ENCODE measurements around the gene PCYOX1L.

Gene PCYOX1L

DNA sequence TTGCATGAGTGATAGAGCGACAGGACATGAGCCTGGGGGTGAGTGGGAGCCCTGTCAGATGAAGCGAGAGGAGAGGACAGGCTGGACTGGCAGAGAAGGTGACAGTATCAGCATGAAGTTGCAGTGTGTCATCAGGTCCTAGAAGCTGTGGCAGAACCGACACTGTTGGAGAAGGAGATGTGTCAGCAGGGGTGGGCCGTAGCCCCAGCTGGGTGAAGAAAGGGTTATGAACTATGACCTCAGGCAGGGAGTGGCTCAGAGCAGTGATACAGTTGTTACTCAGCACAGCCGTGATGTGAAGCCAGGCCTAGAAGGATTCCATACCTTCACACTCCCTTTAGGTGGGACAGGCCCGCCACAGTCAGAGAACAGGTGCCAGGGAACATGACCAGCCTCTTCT lies 7.6 kb downstream of the PCYOX1L start:
- DNase-seq: no peak
- Mint-ChIP-seq H3K27ac (peak overlapping the region in 1 of 2 donors; percentile 1), H3K9me3 (no peaks in the 10 kb centered on the region), H3K4me1 (ENCODE audit: low read depth in 2 of 2) (peaks cover 15 to 18% of the 10 kb centered on the region in 2 donors), H3K4me3 (no peak overlapping the region), H3K27me3 (no peaks in the 10 kb centered on the region), H3K36me3 (ENCODE audit: insufficient read depth) (peaks cover 2% of the 10 kb centered on the region)
- ATAC-seq (replicated peaks): no peak

- no peak overlapping the region for H3K4me3 Mint-ChIP-seq
- DNase-seq (no peak), ATAC-seq (replicated peaks) (no peak)
- no peak overlapping the region for H3K27ac Mint-ChIP-seq
- H3K4me1 Mint-ChIP-seq (ENCODE audit: low read depth in 2 of 2): peaks cover 9 to 14% of the 10 kb centered on the region in 2 donors
- no peaks in the 10 kb centered on the region for H3K27me3 Mint-ChIP-seq
- H3K36me3 Mint-ChIP-seq (ENCODE audit: insufficient read depth): peaks cover 2% of the 10 kb centered on the region
- no peaks in the 10 kb centered on the region for H3K9me3 Mint-ChIP-seq
Observed at GRCh38 chr5:149366169-149366729, 8.4 kb downstream of the PCYOX1L start.

- ATAC-seq (replicated peaks) (peak; percentile 71), DNase-seq (peak; percentile 42 to 49 (median 48))
- Mint-ChIP-seq H3K4me3 (no peak overlapping the region), H3K9me3 (no peaks in the 10 kb centered on the region), H3K36me3 (ENCODE audit: insufficient read depth) (peaks cover 2% of the 10 kb centered on the region), H3K27ac (peak overlapping the region in 1 of 2 donors; percentile 31), H3K27me3 (no peaks in the 10 kb centered on the region), H3K4me1 (ENCODE audit: low read depth in 2 of 2) (peaks cover 9 to 17% of the 10 kb centered on the region in 2 donors)
Observed at GRCh38 chr5:149367249-149367971, 9.6 kb downstream of the PCYOX1L start.

DNA sequence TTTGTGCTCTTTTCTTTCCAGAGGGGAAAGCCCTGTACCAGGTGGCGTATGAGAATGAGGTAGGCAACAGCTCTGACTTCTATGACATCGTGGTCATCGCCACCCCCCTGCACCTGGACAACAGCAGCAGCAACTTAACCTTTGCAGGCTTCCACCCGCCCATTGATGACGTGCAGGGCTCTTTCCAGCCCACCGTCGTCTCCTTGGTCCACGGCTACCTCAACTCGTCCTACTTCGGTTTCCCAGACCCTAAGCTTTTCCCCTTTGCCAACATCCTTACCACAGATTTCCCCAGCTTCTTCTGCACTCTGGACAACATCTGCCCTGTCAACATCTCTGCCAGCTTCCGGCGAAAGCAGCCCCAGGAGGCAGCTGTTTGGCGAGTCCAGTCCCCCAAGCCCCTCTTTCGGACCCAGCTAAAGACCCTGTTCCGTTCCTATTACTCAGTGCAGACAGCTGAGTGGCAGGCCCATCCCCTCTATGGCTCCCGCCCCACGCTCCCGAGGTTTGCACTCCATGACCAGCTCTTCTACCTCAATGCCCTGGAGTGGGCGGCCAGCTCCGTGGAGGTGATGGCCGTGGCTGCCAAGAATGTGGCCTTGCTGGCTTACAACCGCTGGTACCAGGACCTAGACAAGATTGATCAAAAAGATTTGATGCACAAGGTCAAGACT lies 10.3 kb downstream of the PCYOX1L start:
- Mint-ChIP-seq H3K27me3 (no peaks in the 10 kb centered on the region), H3K4me1 (ENCODE audit: low read depth in 2 of 2) (peaks cover 9 to 14% of the 10 kb centered on the region in 2 donors), H3K9me3 (no peaks in the 10 kb centered on the region), H3K27ac (peak overlapping the region in 1 of 2 donors; percentile 46), H3K4me3 (no peak overlapping the region), H3K36me3 (ENCODE audit: insufficient read depth) (peaks cover 2% of the 10 kb centered on the region)
- DNase-seq: no peak
- no peak for ATAC-seq (replicated peaks)

- ATAC-seq (replicated peaks) (no peak), DNase-seq (no peak)
- Mint-ChIP-seq H3K9me3 (no peaks in the 10 kb centered on the region), H3K4me3 (no peak overlapping the region), H3K4me1 (ENCODE audit: low read depth in 2 of 2) (peaks cover 9 to 14% of the 10 kb centered on the region in 2 donors), H3K27ac (no peak overlapping the region), H3K27me3 (no peaks in the 10 kb centered on the region), H3K36me3 (ENCODE audit: insufficient read depth) (no peaks in the 10 kb centered on the region)
Observed at GRCh38 chr5:149370878-149371277, 13.0 kb downstream of the PCYOX1L start.

GRCh38 chr5:149371296-149371962 lies 13.6 kb downstream of the PCYOX1L start:
- Mint-ChIP-seq H3K4me3 (no peak overlapping the region), H3K4me1 (ENCODE audit: low read depth in 2 of 2) (peaks cover 9 to 14% of the 10 kb centered on the region in 2 donors), H3K27me3 (no peaks in the 10 kb centered on the region), H3K9me3 (no peaks in the 10 kb centered on the region), H3K36me3 (ENCODE audit: insufficient read depth) (no peaks in the 10 kb centered on the region), H3K27ac (no peak overlapping the region)
- DNase-seq (peak; percentile 62 to 65 (median 64)), ATAC-seq (replicated peaks) (peak; percentile 94)

- no peaks in the 10 kb centered on the region for H3K9me3 Mint-ChIP-seq
- H3K4me3 Mint-ChIP-seq: no peak overlapping the region
- peaks cover 2 to 12% of the 10 kb centered on the region in 2 donors for H3K4me1 Mint-ChIP-seq (ENCODE audit: low read depth in 2 of 2)
- no peak overlapping the region for H3K27ac Mint-ChIP-seq
- no peak for DNase-seq
- no peaks in the 10 kb centered on the region for H3K27me3 Mint-ChIP-seq
- no peak for ATAC-seq (replicated peaks)
- H3K36me3 Mint-ChIP-seq (ENCODE audit: insufficient read depth): no peaks in the 10 kb centered on the region
Observed at GRCh38 chr5:149372076-149372795, 14.4 kb downstream of the PCYOX1L start.

DNA sequence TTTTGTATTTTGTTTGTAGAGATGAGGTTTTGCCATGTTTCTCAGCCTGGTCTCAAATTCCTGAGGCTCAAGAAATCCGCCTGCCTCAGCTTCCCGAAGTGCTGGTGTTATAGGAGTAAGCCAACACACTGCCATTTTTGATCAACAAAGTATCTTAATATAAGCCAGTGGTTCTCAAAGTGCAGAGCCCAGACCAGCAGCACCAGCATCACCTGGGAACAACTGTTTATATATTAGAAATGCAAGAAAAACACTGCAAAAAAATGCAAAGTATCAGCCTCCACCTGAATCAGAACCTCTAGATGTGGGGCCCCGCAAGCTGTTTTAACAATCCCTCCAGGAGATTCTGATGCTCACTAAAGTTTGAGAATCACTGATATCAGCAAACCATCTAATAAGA lies 15.1 kb downstream of the PCYOX1L start:
- no peak for ATAC-seq (replicated peaks)
- H3K36me3 Mint-ChIP-seq (ENCODE audit: insufficient read depth): no peaks in the 10 kb centered on the region
- no peak overlapping the region for H3K4me3 Mint-ChIP-seq
- peaks cover 0 to under 1% of the 10 kb centered on the region in 2 donors for H3K27me3 Mint-ChIP-seq
- no peak for DNase-seq
- no peak overlapping the region for H3K27ac Mint-ChIP-seq
- peaks cover 0 to 8% of the 10 kb centered on the region in 2 donors for H3K4me1 Mint-ChIP-seq (ENCODE audit: low read depth in 2 of 2)
- no peaks in the 10 kb centered on the region for H3K9me3 Mint-ChIP-seq

GRCh38 chr5:149374303-149374702 lies 16.5 kb downstream of the PCYOX1L start:
- H3K4me1 Mint-ChIP-seq (ENCODE audit: low read depth in 2 of 2): peaks cover 0 to 4% of the 10 kb centered on the region in 2 donors
- peaks cover 0 to 14% of the 10 kb centered on the region in 2 donors for H3K27me3 Mint-ChIP-seq
- DNase-seq: no peak
- no peaks in the 10 kb centered on the region for H3K36me3 Mint-ChIP-seq (ENCODE audit: insufficient read depth)
- H3K9me3 Mint-ChIP-seq: no peaks in the 10 kb centered on the region
- no peak for ATAC-seq (replicated peaks)
- H3K27ac Mint-ChIP-seq: no peak overlapping the region
- no peak overlapping the region for H3K4me3 Mint-ChIP-seq

- Mint-ChIP-seq H3K27me3 (peaks cover 0 to 15% of the 10 kb centered on the region in 2 donors), H3K27ac (no peak overlapping the region), H3K9me3 (no peaks in the 10 kb centered on the region), H3K4me3 (no peak overlapping the region), H3K36me3 (ENCODE audit: insufficient read depth) (no peaks in the 10 kb centered on the region), H3K4me1 (ENCODE audit: low read depth in 2 of 2) (peaks cover 0 to 4% of the 10 kb centered on the region in 2 donors)
- ATAC-seq (replicated peaks): no peak
- DNase-seq: no peak
Observed at GRCh38 chr5:149374801-149375200, 17.0 kb downstream of the PCYOX1L start.

DNA sequence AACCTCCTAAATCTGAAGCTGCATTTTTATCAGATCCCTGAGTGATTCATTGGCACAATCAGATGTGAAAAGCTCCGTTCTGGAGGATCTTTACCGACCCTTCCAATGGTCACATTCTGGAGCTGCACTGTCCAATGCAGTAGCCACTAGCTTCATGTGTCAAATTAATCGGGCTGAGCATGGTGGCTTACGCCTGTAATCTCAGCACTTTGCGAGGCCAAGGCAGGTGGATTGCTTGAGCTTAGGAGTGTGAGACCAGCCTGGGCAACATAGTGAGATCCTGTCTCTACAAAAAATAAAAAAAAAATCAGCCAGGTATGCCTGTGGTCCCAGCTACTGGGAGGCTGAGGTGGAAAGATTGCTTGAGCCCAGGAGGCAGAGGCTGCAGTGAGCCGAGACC lies 17.6 kb downstream of the PCYOX1L start:
- no peak overlapping the region for H3K27ac Mint-ChIP-seq
- no peak for ATAC-seq (replicated peaks)
- peaks cover 0 to 4% of the 10 kb centered on the region in 2 donors for H3K4me1 Mint-ChIP-seq (ENCODE audit: low read depth in 2 of 2)
- H3K36me3 Mint-ChIP-seq (ENCODE audit: insufficient read depth): no peaks in the 10 kb centered on the region
- peaks cover 3 to 20% of the 10 kb centered on the region in 2 donors for H3K27me3 Mint-ChIP-seq
- H3K9me3 Mint-ChIP-seq: no peaks in the 10 kb centered on the region
- H3K4me3 Mint-ChIP-seq: no peak overlapping the region
- no peak for DNase-seq

GRCh38 chr5:149376104-149376503 lies 18.3 kb downstream of the PCYOX1L start:
- Mint-ChIP-seq H3K9me3 (no peaks in the 10 kb centered on the region), H3K36me3 (ENCODE audit: insufficient read depth) (no peaks in the 10 kb centered on the region), H3K27ac (no peak overlapping the region), H3K4me3 (no peak overlapping the region), H3K4me1 (ENCODE audit: low read depth in 2 of 2) (peaks cover 0 to 4% of the 10 kb centered on the region in 2 donors), H3K27me3 (peaks cover 6 to 26% of the 10 kb centered on the region in 2 donors)
- DNase-seq (no peak), ATAC-seq (replicated peaks) (no peak)
